Measurements from ENCODE around the gene COL11A2. TPM values are rescaled to one million over a fixed set of nuclear protein-coding genes. Genes with fewer than 3 reads are reported as not detected.

COL11A2 gene
- total RNA-seq, 2 experiments from 2014 or later, result 2.8 to 3.0 TPM

- ATAC-seq (ENCODE audit: poor library complexity), result no peak
- Histone ChIP-seq H3K4me3 (ENCODE audit: low read length) (no peak overlapping the region), H3K27ac (ENCODE audit: low read depth in 1 of 2, low read length in 2 of 2) (no peak overlapping the region), H3K9me3 (ENCODE audit: control insufficient read depth in 1 of 2, insufficient read depth in 1 of 2, low read length in 2 of 2) (peaks cover 5 to 14% of the 10 kb centered on the region in 2 experiments), H3K27me3 (ENCODE audit: control insufficient read depth in 1 of 2, insufficient read depth in 2 of 2, low read length in 2 of 2) (peaks cover 0 to 2% of the 10 kb centered on the region in 2 experiments), H3K36me3 (ENCODE audit: insufficient read depth, low read length) (no peaks in the 10 kb centered on the region), H3K4me1 (ENCODE audit: insufficient read depth, low read length) (no peaks in the 10 kb centered on the region)
- peaks cover 5% of the 10 kb centered on the region for H3K4me1 Mint-ChIP-seq (ENCODE audit: low read depth)
- H3K27ac Mint-ChIP-seq, result no peak overlapping the region
- ChIA-PET POLR2A (no interaction called here), CTCF (interaction anchor here (1.9 to 2.2 kb wide), 2 partner anchors 74 to 125 kb away, joined by 5 to 6 read pairs; no protein-coding TSS in a partner anchor)
- H3K36me3 Mint-ChIP-seq (ENCODE audit: low read depth), result no peaks in the 10 kb centered on the region
- no peak overlapping the region for H3K4me3 Mint-ChIP-seq
- no peak for TF ChIP-seq CTCF (IDR thresholded peaks at IDR 0.05)
- DNase-seq, result no peak
- intact Hi-C loops (cut with DNase I, micrococcal nuclease), result loop anchor here in 1 of 2 experiments (10.0 kb wide), 1 partner anchor 352 kb away; no protein-coding TSS in a partner anchor
- H3K9me3 Mint-ChIP-seq, result peaks cover 7% of the 10 kb centered on the region
- peaks cover 40% of the 10 kb centered on the region for H3K27me3 Mint-ChIP-seq
Observed at GRCh38 chr6:33123181-33123580, 69.1 kb downstream of the COL11A2 start.

GRCh38 chr6:33120001-33120400 lies 72.3 kb downstream of the COL11A2 start:
- intact Hi-C loops (cut with DNase I, micrococcal nuclease), result loop anchor here in 1 of 2 experiments (10.0 kb wide), 1 partner anchor 355 kb away; no protein-coding TSS in a partner anchor
- H3K4me3 Mint-ChIP-seq, result no peak overlapping the region
- peaks cover 7% of the 10 kb centered on the region for H3K9me3 Mint-ChIP-seq
- DNase-seq (no peak), ATAC-seq (ENCODE audit: poor library complexity) (no peak)
- H3K9me3 ChIP-seq (ENCODE audit: control insufficient read depth in 1 of 2, insufficient read depth in 1 of 2, low read length in 2 of 2), result peaks cover 12 to 14% of the 10 kb centered on the region in 2 experiments
- H3K4me1 Mint-ChIP-seq (ENCODE audit: low read depth), result peaks cover 15% of the 10 kb centered on the region
- no peaks in the 10 kb centered on the region for H3K36me3 Mint-ChIP-seq (ENCODE audit: low read depth)
- TF ChIP-seq CTCF (IDR thresholded peaks at IDR 0.05), result no peak
- no peaks in the 10 kb centered on the region for H3K36me3 ChIP-seq (ENCODE audit: insufficient read depth, low read length)
- H3K4me3 ChIP-seq (ENCODE audit: low read length), result no peak overlapping the region
- ChIA-PET POLR2A (interaction anchor here (2.9 kb wide), 1 partner anchor 129 kb away, joined by 11 read pairs; no protein-coding TSS in a partner anchor), CTCF (interaction anchor here (1.4 kb wide), 1 partner anchor 128 kb away, joined by 6 read pairs; no protein-coding TSS in a partner anchor)
- H3K27me3 ChIP-seq (ENCODE audit: control insufficient read depth in 1 of 2, insufficient read depth in 2 of 2, low read length in 2 of 2), result peaks cover 23 to 29% of the 10 kb centered on the region in 2 experiments
- no peak overlapping the region for H3K27ac Mint-ChIP-seq
- H3K27ac ChIP-seq (ENCODE audit: low read depth in 1 of 2, low read length in 2 of 2), result no peak overlapping the region
- H3K4me1 ChIP-seq (ENCODE audit: insufficient read depth, low read length), result peaks cover 16% of the 10 kb centered on the region
- peaks cover 56% of the 10 kb centered on the region for H3K27me3 Mint-ChIP-seq

DNA sequence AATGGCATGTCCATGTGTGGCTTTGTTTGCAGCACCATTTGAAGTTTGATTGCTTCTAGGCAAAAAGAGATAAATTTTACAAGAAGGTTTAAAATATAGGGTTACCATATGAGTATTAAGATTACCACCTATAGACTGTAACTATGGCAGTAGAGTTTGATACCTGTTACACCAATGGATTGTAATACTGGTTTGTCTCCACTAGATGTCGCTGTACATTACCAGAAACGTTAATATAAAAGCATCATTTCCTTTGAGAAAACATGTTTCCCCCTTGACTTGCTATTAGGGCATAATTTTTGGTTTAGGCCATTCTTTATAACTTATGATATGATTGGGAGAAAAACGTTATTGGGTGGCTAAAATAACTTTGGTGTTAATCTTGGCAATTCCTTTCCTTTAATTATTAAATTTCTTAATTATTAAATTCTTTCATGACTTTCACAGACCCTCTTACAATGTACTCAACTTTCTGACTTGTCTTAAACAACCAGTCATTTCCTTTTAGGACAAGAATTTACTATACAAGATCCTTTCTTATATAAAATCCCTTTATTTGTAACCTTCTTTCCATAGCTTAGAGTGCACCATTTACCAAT lies 73.6 kb downstream of the COL11A2 start:
- ATAC-seq (ENCODE audit: poor library complexity) (peak; percentile 80), DNase-seq (peak in 4 of 14 experiments; percentile 28 to 85 (median 78))
- peaks cover 4% of the 10 kb centered on the region for H3K9me3 Mint-ChIP-seq
- ChIA-PET POLR2A (interaction anchor here (2.9 kb wide), 1 partner anchor 130 kb away, joined by 11 read pairs; no protein-coding TSS in a partner anchor), CTCF (interaction anchor here (1.4 kb wide), 1 partner anchor 130 kb away, joined by 6 read pairs; no protein-coding TSS in a partner anchor)
- Histone ChIP-seq H3K27me3 (ENCODE audit: control insufficient read depth in 1 of 2, insufficient read depth in 2 of 2, low read length in 2 of 2) (peaks cover 30 to 36% of the 10 kb centered on the region in 2 experiments), H3K27ac (ENCODE audit: low read depth in 1 of 2, low read length in 2 of 2) (no peak overlapping the region), H3K4me3 (ENCODE audit: low read length) (no peak overlapping the region), H3K36me3 (ENCODE audit: insufficient read depth, low read length) (no peaks in the 10 kb centered on the region), H3K4me1 (ENCODE audit: insufficient read depth, low read length) (peaks cover 20% of the 10 kb centered on the region), H3K9me3 (ENCODE audit: control insufficient read depth in 1 of 2, insufficient read depth in 1 of 2, low read length in 2 of 2) (peaks cover 7 to 8% of the 10 kb centered on the region in 2 experiments)
- H3K4me3 Mint-ChIP-seq, result no peak overlapping the region
- no peak overlapping the region for H3K27ac Mint-ChIP-seq
- peaks cover 65% of the 10 kb centered on the region for H3K27me3 Mint-ChIP-seq
- H3K4me1 Mint-ChIP-seq (ENCODE audit: low read depth), result peaks cover 15% of the 10 kb centered on the region
- intact Hi-C loops (cut with DNase I, micrococcal nuclease), result loop anchor here (1.0 to 2.0 kb wide), 2 partner anchors 30 to 130 kb away; no protein-coding TSS in a partner anchor
- TF ChIP-seq CTCF (IDR thresholded peaks at IDR 0.05), result peak; percentile 82
- H3K36me3 Mint-ChIP-seq (ENCODE audit: low read depth), result no peaks in the 10 kb centered on the region

Data from CD4-positive, alpha-beta T cell (primary cell).